Temporal lobe (tissue), 2 donors: Measurements from ENCODE around the gene GAS2L1. TPM values are rescaled to one million over a fixed set of nuclear protein-coding genes. Genes with fewer than 3 reads are reported as not detected.

ENCODE experiments used
- small RNA-seq: library from RNA; depleted of rRNA; stranded (forward); fragments of <200 nt; gene quantifications from one replicate; pipeline ENCODE3, GENCODE V24; 2014; ENCODE audit warnings: low replicate concordance
- total RNA-seq: library from RNA; depleted of rRNA; stranded (reverse); fragments of >200 nt; gene quantifications from one replicate; pipeline ENCODE4 v1.2.3, GENCODE V29; 2014

Gene GAS2L1
- total RNA-seq, 1 donor from 2014 or later, result 3.7 TPM

Small RNA genes lying within 50 kb of the gene (small RNA-seq; reads per million reads assigned to genes)
- gene MIR3653, result not detected

Other genes with a start within 250 kb of the GAS2L1 start
- not detected for gene C22orf31, start 244.8 kb upstream of the GAS2L1 start, total RNA-seq
- gene KREMEN1, start 233.6 kb upstream of the GAS2L1 start, total RNA-seq, result 6.6 TPM
- gene EMID1, start 100.8 kb upstream of the GAS2L1 start, total RNA-seq, result 37.9 TPM
- 16.2 TPM for gene RHBDD3, start 38.7 kb upstream of the GAS2L1 start, total RNA-seq
- gene EWSR1, start 38.4 kb upstream of the GAS2L1 start, total RNA-seq, result 122 TPM
- 4.9 TPM for gene RASL10A, start 9.0 kb downstream of the GAS2L1 start, total RNA-seq
- 31.0 TPM for gene AP1B1, start 81.9 kb downstream of the GAS2L1 start, total RNA-seq
- gene RFPL1, start 131.9 kb downstream of the GAS2L1 start, total RNA-seq, result not detected
- gene NEFH, start 173.6 kb downstream of the GAS2L1 start, total RNA-seq, result 0.49 TPM
- 32.7 TPM for gene THOC5, start 247.1 kb downstream of the GAS2L1 start, total RNA-seq